ENCODE measurements around the gene UBAP2L. TPM values are rescaled to one million over a fixed set of nuclear protein-coding genes. Genes with fewer than 3 reads are reported as not detected.

Gene UBAP2L
- total and polyA plus RNA-seq, 9 of the 15 experiments (the other 6 are each of a cell fraction or from before 2014, with no cell fraction given), result 75.0 to 245 (median 119) TPM

GRCh38 chr1:154241703-154242351 is 21.1 kb downstream of the UBAP2L start:
- Histone ChIP-seq H3K4me3 (no peak overlapping the region), H3K4me2 (ENCODE audit: insufficient read depth, low read length) (no peak overlapping the region), H3K9ac (ENCODE audit: insufficient read depth in 1 of 2, low read depth in 2 of 2, low read length in 2 of 2) (no peak overlapping the region), H3K36me3 (ENCODE audit: control insufficient read depth, insufficient read depth, low read length) (peaks cover 95% of the 10 kb centered on the region), H3K9me1 (ENCODE audit: control insufficient read depth, insufficient read depth, low read length) (no peaks in the 10 kb centered on the region), H3K9me3 (replicated peaks; ENCODE audit: control insufficient read depth, insufficient read depth, low read depth, low read length) (no peaks in the 10 kb centered on the region), H3K4me1 (replicated peaks in 1 of 2; ENCODE audit: control insufficient read depth in 2 of 2, insufficient read depth in 2 of 2, low read length in 2 of 2) (no peaks in the 10 kb centered on the region), H2AFZ (ENCODE audit: low read depth, low read length) (no peak overlapping the region), H4K20me1 (replicated peaks; ENCODE audit: control insufficient read depth, insufficient read depth, low read length) (no peaks in the 10 kb centered on the region), H3K79me2 (ENCODE audit: control insufficient read depth, insufficient read depth, low read length) (peaks cover 38% of the 10 kb centered on the region), H3K27me3 (ENCODE audit: control insufficient read depth in 2 of 2, insufficient read depth in 2 of 2, low read length in 2 of 2) (no peaks in the 10 kb centered on the region), H3K27ac (ENCODE audit: extremely low read depth, low read depth, low read length) (no peak overlapping the region)
- intact Hi-C loops (cut with micrococcal nuclease) (no loop called here), in situ Hi-C loops (cut with MboI) (no loop called here)
- FAIRE-seq (no peak), ATAC-seq (no peak), DNase-seq (ENCODE audit: extremely low read depth in 1 of 4, low spot score in 3 of 4) (no peak)
- peak; percentile 39; the same call in 1 of the 2 replicates for TF ChIP-seq NFIX (CRISPR knock-in tag; IDR thresholded peaks at IDR 0.05; ENCODE audit: low read depth)
- TF ChIP-seq NFIC (IDR thresholded peaks at IDR 0.05), result peak; percentile 86
- no peak for TF ChIP-seq ETV6 (IDR thresholded peaks at IDR 0.05; ENCODE audit: borderline replicate concordance in 1 of 2, low read depth in 2 of 2, low read length in 1 of 2)
- TF ChIP-seq ETV6 (CRISPR knock-in tag; IDR thresholded peaks at IDR 0.05; ENCODE audit: borderline replicate concordance), result 0 out of 2 replicates have a peak, but pooled peaks have one; percentile 42
- TF ChIP-seq POU5F1 (IDR thresholded peaks at IDR 0.05; ENCODE audit: borderline replicate concordance, low read depth, low read length, partially characterized antibody), result no peak
- TF ChIP-seq NR2F6 (CRISPR knock-in tag; IDR thresholded peaks at IDR 0.05), result no peak
- TF ChIP-seq PRDM10 (IDR thresholded peaks at IDR 0.05; ENCODE audit: partially characterized antibody), result no peak
- TF ChIP-seq KLF1 (tag; IDR thresholded peaks at IDR 0.05), result no peak
- TF ChIP-seq PHB2 (IDR thresholded peaks at IDR 0.05; ENCODE audit: low read depth), result no peak
- 93% methylated on average over 3 of the region's 3 CpGs for WGBS (ENCODE audit: insufficient coverage, low coverage, missing lambda C conversion rate)
- CTCF ChIA-PET (ENCODE audit: low intra/inter-chr PET ratio), result no interaction called here
- no TSS peak for BruUV-seq (replicated peaks)
- POLR2A ChIA-PET, result interaction anchor here (0.9 to 1.5 kb wide), 2 partner anchors 9 to 14 kb away, joined by 3 to 5 read pairs; no protein-coding TSS in a partner anchor
